ENCODE results near the gene MAK. TPM values are rescaled to one million over a fixed set of nuclear protein-coding genes. Genes with fewer than 3 reads are reported as not detected.
A peak's percentile ranks its signal among the peaks of the same experiment; 100 is the strongest.

The MAK gene
- total RNA-seq, 1 experiment from 2014 or later: 0.20 TPM

- no peak overlapping the region for H2BK120ac ChIP-seq (ENCODE audit: low read depth, low read length, poor library complexity, severe bottlenecking)
- H3K79me2 ChIP-seq (ENCODE audit: insufficient read depth, low read length): peaks cover 18% of the 10 kb centered on the region; the same call in 1 of the 2 replicates
- peak overlapping the region; percentile 53 for H3K4me2 ChIP-seq (ENCODE audit: insufficient read depth, insufficient read length, low read length)
- no peak overlapping the region for H2AK5ac ChIP-seq (ENCODE audit: insufficient read length, low read length)
- TF ChIP-seq CTCF (conservative IDR thresholded peaks at IDR 0.05): no peak
- Mint-ChIP-seq H3K9me3 (no peaks in the 10 kb centered on the region), H3K36me3 (ENCODE audit: insufficient read depth in 1 of 3, low read depth in 3 of 3) (peaks cover 9 to 31% (median 27%) of the 10 kb centered on the region in 3 experiments; a peak in 6 of 7 replicates), H3K27ac (peak overlapping the region; percentile 4 to 93 (median 19); a peak in 4 of 7 replicates), H3K27me3 (ENCODE audit: low read depth) (no peaks in the 10 kb centered on the region), H3K4me3 (peak overlapping the region; percentile 94 to 97), H3K4me1 (peaks cover 23 to 33% of the 10 kb centered on the region in 2 experiments)
- no peaks in the 10 kb centered on the region for H3K27me3 ChIP-seq (ENCODE audit: insufficient read depth, low read length)
- no peak overlapping the region for H4K5ac ChIP-seq (ENCODE audit: insufficient read length, low read depth, low read length)
- no peak overlapping the region for H3K27ac ChIP-seq (ENCODE audit: insufficient read length, low read depth, low read length)
- no peak overlapping the region for H2AFZ ChIP-seq (ENCODE audit: low read length)
- no peak overlapping the region for H3K4ac ChIP-seq (ENCODE audit: low read depth, low read length)
- H3T11ph ChIP-seq (ENCODE audit: low read length): no peak overlapping the region
- no peak overlapping the region for H2BK15ac ChIP-seq (ENCODE audit: low read depth, low read length)
- H2BK20ac ChIP-seq (ENCODE audit: low read depth, low read length, poor library complexity, severe bottlenecking): no peak overlapping the region
- H4K91ac ChIP-seq (ENCODE audit: insufficient read length, low read depth, low read length): no peak overlapping the region
- no peak overlapping the region for H4K8ac ChIP-seq (replicated peaks; ENCODE audit: insufficient read length, low read depth, low read length)
- no peak overlapping the region for H3K14ac ChIP-seq (ENCODE audit: insufficient read depth, low read length)
- peaks cover 4% of the 10 kb centered on the region for H3K4me1 ChIP-seq (ENCODE audit: insufficient read depth, low read length)
- H3K9ac ChIP-seq (ENCODE audit: extremely low read depth, insufficient read length, low read length): no peak overlapping the region
- H2BK5ac ChIP-seq (ENCODE audit: insufficient read length, low read length): no peak overlapping the region
- H3K18ac ChIP-seq (ENCODE audit: insufficient read length, low read depth, low read length): no peak overlapping the region
- H2BK12ac ChIP-seq (ENCODE audit: insufficient read length, low read depth, low read length): no peak overlapping the region
- H3K23me2 ChIP-seq (ENCODE audit: insufficient read length, low read depth, low read length, poor library complexity, severe bottlenecking): peaks cover 3% of the 10 kb centered on the region
- H3K79me1 ChIP-seq (ENCODE audit: insufficient read depth, low read depth, low read length, poor library complexity, severe bottlenecking): peaks cover 5% of the 10 kb centered on the region
- no peaks in the 10 kb centered on the region for H3K9me3 ChIP-seq (ENCODE audit: control insufficient read depth, low read depth, low read length)
- DNase-seq: no peak
- no CpG with 5 or more reads among the region's 9 CpGs for WGBS (ENCODE audit: extremely low coverage, insufficient read length, low lambda C conversion rate)
- H3K23ac ChIP-seq (ENCODE audit: insufficient read length, low read depth, low read length): no peak overlapping the region
- no peak overlapping the region for H3K56ac ChIP-seq (ENCODE audit: insufficient read length, low read depth, low read length)
- no peaks in the 10 kb centered on the region for H4K20me1 ChIP-seq (ENCODE audit: control insufficient read depth, insufficient read depth, insufficient read length)
Measured at GRCh38 chr6:10746915-10747250, 91.5 kb downstream of the MAK start.
